Esophagus squamous epithelium (tissue), 4 donors: ENCODE results near the gene KRTAP10-1.

Source experiments
- CTCF ChIP-seq, 6 experiments: fragments of 450-650 bp in 4 of 6; fragments of 200-600 bp in 2 of 6; sonication (generic) in 2 of 6; IDR thresholded peaks; one replicate each; pipeline ENCODE4 v1.5.1; 2016 to 2019; ENCODE audit warnings: antibody characterized with exemption in 6 of 6, mild to moderate bottlenecking in 4 of 6, moderate library complexity in 4 of 6
- POLR2A ChIP-seq, 4 donors: fragments of 450-650 bp; IDR thresholded peaks; one replicate each; pipeline ENCODE4 v1.6.1; 2017; ENCODE audit warnings: antibody characterized with exemption in 4 of 4, mild to moderate bottlenecking in 4 of 4, moderate library complexity in 3 of 4

- TF ChIP-seq CTCF (IDR thresholded peaks at IDR 0.05) (no peak), POLR2A (IDR thresholded peaks at IDR 0.05) (no peak)
These were observed 19.4 kb downstream of the KRTAP10-1 start for GRCh38 chr21:44520326-44521300.
